Stimulated activated naive CD8-positive, alpha-beta T cell treated with anti-CD3 and anti-CD28 coated beads, Interleukin-15, Interleukin-2, amounts not matched to agents 100 ng/mL and 50 ng/mL, for 24 hours (primary cell): ENCODE measurements around the gene KIAA1586.
"Not testable (repeated sequence)": the region's sequence is repeated elsewhere in the genome, so short reads cannot be mapped to it uniquely, and the experiment has no call there.

Experiments used
- H3K27ac Mint-ChIP-seq: one replicate; pipeline ENCODE4 v1.8.0; 2021; ENCODE audit warnings: mild to moderate bottlenecking, mixed read lengths
- H3K27me3 Mint-ChIP-seq: one replicate; pipeline ENCODE4 v1.8.0; 2021; ENCODE audit warnings: mixed read lengths
- H3K36me3 Mint-ChIP-seq: one replicate; pipeline ENCODE4 v1.8.0; 2021; ENCODE audit warnings: low read depth, mixed read lengths
- H3K4me1 Mint-ChIP-seq: one replicate; pipeline ENCODE4 v1.8.0; 2021; ENCODE audit warnings: low read depth, mixed read lengths
- H3K4me3 Mint-ChIP-seq: one replicate; pipeline ENCODE4 v1.8.0; 2021; ENCODE audit warnings: mild to moderate bottlenecking, mixed read lengths
- H3K9me3 Mint-ChIP-seq: one replicate; pipeline ENCODE4 v1.8.0; 2021; ENCODE audit warnings: mixed read lengths

The KIAA1586 gene

DNA sequence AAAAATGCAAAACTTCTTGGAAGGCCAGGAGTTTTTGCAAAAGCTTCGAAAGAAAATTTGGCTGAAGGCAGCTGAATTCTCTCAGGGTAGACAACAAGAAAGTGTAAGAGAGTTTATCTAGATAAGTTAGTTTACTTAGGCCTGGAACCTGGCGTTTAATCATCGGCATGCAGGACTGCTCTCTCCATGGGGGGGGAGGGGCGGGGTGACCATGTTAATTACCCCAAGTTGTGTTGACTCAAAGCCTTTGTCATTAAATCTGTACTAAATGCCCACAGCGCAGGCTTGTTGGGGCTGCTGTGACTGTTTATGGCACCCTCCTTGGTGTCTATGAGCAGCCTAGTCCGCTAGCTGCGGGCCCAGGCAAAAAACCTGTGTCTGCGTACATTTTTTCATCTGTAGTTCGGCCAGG, 23.4 kb downstream of the KIAA1586 start:
- Mint-ChIP-seq H3K36me3 (peaks cover 16% of the 10 kb centered on the region), H3K4me3 (no peak overlapping the region), H3K9me3 (no peaks in the 10 kb centered on the region), H3K27me3 (no peaks in the 10 kb centered on the region), H3K27ac (no peak overlapping the region), H3K4me1 (no peaks in the 10 kb centered on the region)

DNA sequence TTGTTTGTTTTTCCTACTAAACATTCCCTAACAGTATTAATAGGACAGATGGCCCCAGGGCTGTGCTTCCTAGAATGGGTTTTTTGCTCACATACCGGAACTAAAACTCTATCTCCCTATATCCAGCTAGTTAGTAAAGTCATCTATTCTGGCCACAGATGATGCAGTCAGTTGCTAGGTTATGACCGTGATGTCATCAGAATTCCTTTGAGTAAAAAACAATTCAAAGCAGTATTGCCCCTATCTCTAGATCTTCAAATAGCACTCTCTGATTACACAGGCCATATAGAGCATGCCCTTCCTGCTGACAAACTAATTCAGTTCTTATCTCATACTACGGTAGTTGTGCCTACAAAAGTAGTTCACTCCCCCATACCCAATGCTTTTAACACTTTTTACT, 25.6 kb downstream of the KIAA1586 start:
- Mint-ChIP-seq H3K27me3 (no peaks in the 10 kb centered on the region), H3K4me3 (no peak overlapping the region), H3K27ac (no peak overlapping the region), H3K4me1 (no peaks in the 10 kb centered on the region), H3K36me3 (peaks cover 11% of the 10 kb centered on the region), H3K9me3 (no peaks in the 10 kb centered on the region)

- Mint-ChIP-seq H3K9me3 (peaks cover 3% of the 10 kb centered on the region), H3K27me3 (no peaks in the 10 kb centered on the region), H3K4me3 (no peak overlapping the region), H3K36me3 (no peaks in the 10 kb centered on the region), H3K27ac (no peak overlapping the region), H3K4me1 (no peaks in the 10 kb centered on the region)
Observed at GRCh38 chr6:57074383-57074782, 27.9 kb downstream of the KIAA1586 start.

- H3K4me3 Mint-ChIP-seq = no peak overlapping the region
- H3K9me3 Mint-ChIP-seq = peaks cover 3% of the 10 kb centered on the region
- H3K27me3 Mint-ChIP-seq = no peaks in the 10 kb centered on the region
Observed at GRCh38 chr6:57075092-57075491, 28.6 kb downstream of the KIAA1586 start.

DNA sequence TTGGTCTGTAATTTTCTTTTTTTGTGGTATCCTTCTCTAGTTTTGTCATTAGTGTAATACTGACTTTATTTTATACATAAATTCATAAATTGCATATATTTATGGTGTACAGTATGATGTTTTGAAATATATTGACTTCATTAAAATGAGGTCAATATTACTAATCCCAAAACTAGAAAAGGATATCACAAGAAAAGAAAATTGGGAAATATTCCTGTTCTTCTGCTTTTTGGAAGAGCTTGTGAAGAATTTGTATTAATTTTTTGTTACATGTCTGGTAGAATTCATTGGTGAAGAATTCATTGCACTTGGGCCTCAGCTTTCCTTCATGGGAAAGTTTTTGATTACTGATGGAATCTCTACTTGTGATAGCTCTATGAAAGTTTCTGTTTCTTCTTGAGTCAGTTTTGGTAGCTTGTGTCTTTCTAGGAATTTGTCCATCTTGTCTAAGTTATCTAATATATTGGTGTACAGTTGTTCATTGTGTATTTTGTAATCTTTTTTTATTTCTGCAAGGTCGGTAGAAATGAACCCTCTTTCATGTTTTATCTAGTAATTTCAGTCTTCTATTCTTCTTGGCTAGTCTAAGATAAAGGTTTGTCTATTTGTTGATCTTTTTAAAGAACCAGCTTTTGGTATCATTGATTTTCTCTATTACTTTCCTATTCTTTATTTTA, 32.2 kb downstream of the KIAA1586 start:
- Mint-ChIP-seq H3K27ac (no peak overlapping the region), H3K4me1 (no peaks in the 10 kb centered on the region), H3K36me3 (peaks cover 10% of the 10 kb centered on the region), H3K27me3 (no peaks in the 10 kb centered on the region), H3K9me3 (peaks cover 3% of the 10 kb centered on the region), H3K4me3 (no peak overlapping the region)

More at GRCh38 chr6:57075092-57075491, 28.6 kb downstream of the KIAA1586 start:
- H3K27ac Mint-ChIP-seq = no peak overlapping the region
- H3K36me3 Mint-ChIP-seq = peaks cover 1% of the 10 kb centered on the region
- H3K4me1 Mint-ChIP-seq = no peaks in the 10 kb centered on the region

- Mint-ChIP-seq H3K36me3 (peaks cover 5% of the 10 kb centered on the region), H3K27ac (no peak overlapping the region), H3K4me3 (no peak overlapping the region), H3K9me3 (no peaks in the 10 kb centered on the region), H3K4me1 (peaks cover 6% of the 10 kb centered on the region), H3K27me3 (no peaks in the 10 kb centered on the region)
Observed at GRCh38 chr6:57085471-57085870, 39.0 kb downstream of the KIAA1586 start.

- Mint-ChIP-seq H3K27ac (no peak overlapping the region), H3K4me3 (no peak overlapping the region), H3K36me3 (peaks cover 11% of the 10 kb centered on the region), H3K4me1 (peaks cover 13% of the 10 kb centered on the region), H3K9me3 (no peaks in the 10 kb centered on the region), H3K27me3 (no peaks in the 10 kb centered on the region)
Observed at GRCh38 chr6:57086843-57087242, 40.4 kb downstream of the KIAA1586 start.

- Mint-ChIP-seq H3K4me1 (peaks cover 24% of the 10 kb centered on the region), H3K4me3 (no peak overlapping the region), H3K27ac (no peak overlapping the region), H3K36me3 (peaks cover 17% of the 10 kb centered on the region), H3K9me3 (no peaks in the 10 kb centered on the region), H3K27me3 (no peaks in the 10 kb centered on the region)
Observed at GRCh38 chr6:57087916-57088315, 41.4 kb downstream of the KIAA1586 start.

GRCh38 chr6:57089265-57089664, 42.8 kb downstream of the KIAA1586 start:
- Mint-ChIP-seq H3K27ac (peak overlapping the region; percentile 74), H3K27me3 (no peaks in the 10 kb centered on the region), H3K36me3 (peaks cover 22% of the 10 kb centered on the region), H3K4me3 (peak overlapping the region; percentile 81), H3K9me3 (no peaks in the 10 kb centered on the region), H3K4me1 (peaks cover 33% of the 10 kb centered on the region)

DNA sequence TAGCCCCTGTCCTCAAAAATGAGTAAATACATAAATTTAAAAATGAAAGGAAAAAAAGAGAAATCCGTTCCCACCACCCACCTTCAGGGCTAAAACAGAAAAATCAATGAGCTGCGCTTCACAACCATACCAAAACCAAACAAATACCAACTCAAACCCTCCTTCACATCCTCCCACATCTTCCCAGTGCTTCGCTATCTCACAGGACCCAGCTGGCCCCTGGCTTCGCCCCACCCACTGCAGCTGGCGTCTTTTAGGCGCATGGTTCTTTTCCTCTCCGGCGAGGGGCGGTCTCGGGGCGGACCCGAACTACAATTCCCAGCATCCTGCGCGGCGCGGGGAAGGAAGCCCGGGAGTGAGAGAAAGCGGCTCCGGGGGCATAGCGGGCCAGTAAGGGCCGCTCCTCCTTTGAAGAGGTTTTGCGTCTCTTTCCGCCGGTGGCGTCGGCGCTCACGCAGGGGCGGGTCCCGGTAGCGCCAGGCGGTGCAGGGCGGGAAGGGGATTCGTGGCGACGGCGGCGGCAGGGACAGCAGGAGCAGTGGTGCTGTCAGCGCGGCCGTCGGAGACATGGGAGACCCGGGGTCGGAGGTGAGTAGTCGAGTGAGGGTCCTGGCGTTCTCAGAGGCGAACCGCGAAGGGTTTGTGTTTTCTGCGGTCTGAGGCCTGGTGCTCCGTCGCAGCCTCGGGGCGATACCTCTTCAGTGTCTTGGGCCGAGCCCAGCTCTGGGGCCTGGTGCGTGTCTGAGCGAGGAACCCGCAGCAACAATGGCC, 43.4 kb downstream of the KIAA1586 start, which contains the start of gene ZNF451:
Gene ZNF451, plus strand, starts transcription at position 502 of the 771 bp plus-strand sequence. Its CDS starts 66 bp downstream, at position 568.
- Mint-ChIP-seq H3K4me3 (peak within 1 kb of the TSS; percentile 81), H3K36me3 (peaks cover 24% of the 10 kb centered on the region), H3K9me3 (no peaks in the 10 kb centered on the region), H3K27ac (peak within 1 kb of the TSS; percentile 74), H3K4me1 (peaks cover 35% of the 10 kb centered on the region), H3K27me3 (no peaks in the 10 kb centered on the region)

GRCh38 chr6:57090458-57091067, 44.1 kb downstream of the KIAA1586 start:
- H3K4me3 Mint-ChIP-seq, H3K27ac Mint-ChIP-seq, H3K27me3 Mint-ChIP-seq, H3K9me3 Mint-ChIP-seq: not testable (repeated sequence)
- Mint-ChIP-seq H3K36me3 (peaks cover 27% of the 10 kb centered on the region), H3K4me1 (peaks cover 38% of the 10 kb centered on the region)

- Mint-ChIP-seq H3K4me3 (peak overlapping the region; percentile 78), H3K36me3 (peaks cover 27% of the 10 kb centered on the region), H3K27ac (peak overlapping the region; percentile 30), H3K4me1 (peaks cover 38% of the 10 kb centered on the region)
- H3K9me3 Mint-ChIP-seq, H3K27me3 Mint-ChIP-seq: not testable (repeated sequence)
Observed at GRCh38 chr6:57091375-57091774, 44.9 kb downstream of the KIAA1586 start.

DNA sequence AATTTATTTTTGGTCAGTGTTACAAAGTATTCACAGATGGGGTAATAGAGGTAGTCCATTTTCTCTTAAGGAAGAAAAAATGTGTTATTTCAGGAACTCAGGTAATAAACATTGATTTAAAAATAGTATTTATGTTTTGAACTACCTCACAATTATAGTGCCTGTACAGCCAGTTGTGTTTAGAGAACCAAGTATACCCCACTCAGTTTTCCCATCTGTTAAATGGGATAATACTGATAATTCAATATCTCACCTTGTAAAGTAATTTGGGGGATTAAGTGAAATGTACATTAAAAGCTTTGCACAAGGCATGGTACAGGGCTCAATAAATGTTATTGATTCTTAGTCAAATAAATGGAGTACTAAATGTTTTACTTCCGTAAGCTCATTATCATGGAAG, 48.2 kb downstream of the KIAA1586 start:
- no peak overlapping the region for H3K27ac Mint-ChIP-seq

DNA sequence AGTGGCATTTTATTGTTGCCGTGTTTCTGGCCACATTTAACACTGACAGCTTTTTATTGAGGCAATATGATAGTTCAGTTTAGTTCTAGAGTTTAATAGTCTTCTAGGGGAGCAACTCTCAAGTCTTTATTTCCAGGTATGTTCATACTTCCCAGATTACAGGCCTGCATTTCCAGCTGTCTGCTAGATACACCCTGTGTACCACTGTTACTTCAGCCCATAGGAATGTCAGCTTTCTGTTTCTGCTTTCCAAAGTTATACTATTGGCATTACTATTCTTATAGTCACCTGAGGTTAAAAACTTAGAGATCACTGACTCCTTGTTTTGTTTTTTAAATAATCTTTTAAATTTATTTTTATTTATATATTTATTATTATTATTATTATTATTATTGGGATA, 51.1 kb downstream of the KIAA1586 start:
- H3K9me3 Mint-ChIP-seq = no peaks in the 10 kb centered on the region
- peaks cover 67% of the 10 kb centered on the region for H3K36me3 Mint-ChIP-seq
- no peak overlapping the region for H3K27ac Mint-ChIP-seq

More for the DNA sequence above, 48.2 kb downstream of the KIAA1586 start:
- Mint-ChIP-seq H3K27me3 (no peaks in the 10 kb centered on the region), H3K36me3 (peaks cover 53% of the 10 kb centered on the region), H3K4me1 (peaks cover 49% of the 10 kb centered on the region), H3K9me3 (no peaks in the 10 kb centered on the region), H3K4me3 (no peak overlapping the region)

DNA sequence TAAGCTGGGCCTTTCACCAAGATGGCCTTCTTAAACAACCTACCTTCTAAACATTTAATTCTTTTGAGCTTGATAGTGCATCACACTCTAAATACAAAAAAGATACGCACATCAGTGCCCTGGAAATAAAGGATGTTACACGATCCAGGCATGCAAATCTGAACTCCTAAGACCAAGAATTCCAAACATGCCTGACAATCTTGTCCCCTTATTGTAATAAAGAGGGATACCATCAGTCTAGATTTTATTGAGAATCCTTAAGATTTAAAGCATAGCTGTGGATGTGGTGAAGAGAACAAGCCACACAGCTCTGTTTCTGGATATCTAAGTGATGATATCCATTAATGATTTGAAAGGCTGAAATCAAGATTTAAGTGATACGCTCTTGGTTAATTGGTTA, 56.5 kb downstream of the KIAA1586 start:
- H3K4me1 Mint-ChIP-seq = peaks cover 27% of the 10 kb centered on the region
- peaks cover 88% of the 10 kb centered on the region for H3K36me3 Mint-ChIP-seq
- H3K27ac Mint-ChIP-seq = no peak overlapping the region
- H3K9me3 Mint-ChIP-seq = no peaks in the 10 kb centered on the region
- no peak overlapping the region for H3K4me3 Mint-ChIP-seq
- no peaks in the 10 kb centered on the region for H3K27me3 Mint-ChIP-seq

More for the DNA sequence above, 51.1 kb downstream of the KIAA1586 start:
- Mint-ChIP-seq H3K4me1 (peaks cover 38% of the 10 kb centered on the region), H3K27me3 (no peaks in the 10 kb centered on the region), H3K4me3 (no peak overlapping the region)
